Panc1 (cell line): ENCODE data around the gene SLC4A2. TPM values are rescaled to one million over a fixed set of nuclear protein-coding genes. Genes with fewer than 3 reads are reported as not detected.

Experiments used
- ATAC-seq: fragments of 200-7000 bp; cut with Tn5 transposase; 2 replicates; pipeline ENCODE4 v1.9.1; 2020; ENCODE audit warnings: mild to moderate bottlenecking, moderate library complexity
- Bru-seq: library from RNA; stranded (reverse); fragments of 400-500 nt; gene quantifications from one replicate; lab custom pipeline; 2021; lab: Mats Ljungman, UMichigan
- BruChase-seq, 2 experiments: library from RNA; stranded (reverse); fragments of 400-500 nt; gene quantifications; one replicate each; lab custom pipeline; 2021; lab: Mats Ljungman, UMichigan
- BruUV-seq: library from RNA; stranded (reverse); fragments of 400-500 nt; replicated peaks from 2 replicates; lab custom pipeline; 2021; lab: Mats Ljungman, UMichigan
- CTCF ChIA-PET: fragments of 300-600 bp; sonication (Branson Sonifier 250); formaldehyde crosslinking; loops from one replicate; lab custom pipeline; 2022; ENCODE audit warnings: antibody characterized with exemption; lab: Charles Lee
- POLR2A ChIA-PET: fragments of 300-600 bp; sonication (Branson Sonifier 250); formaldehyde crosslinking; loops from one replicate; lab custom pipeline; 2022; ENCODE audit warnings: antibody characterized with exemption; lab: Charles Lee
- DNase-seq: peaks from one replicate; pipeline ENCODE4 v3.0.0-alpha.2; 2010; ENCODE audit warnings: low read depth, low spot score
- H3K27ac ChIP-seq: 2 replicates; pipeline ENCODE4 v1.5.1; 2011; ENCODE audit warnings: mild to moderate bottlenecking, low read length, inconsistent platforms
- H3K27me3 ChIP-seq: fragments of 200-500 bp; sonication (Bioruptor generic); 2 replicates; pipeline ENCODE4 v1.6.0; 2014; ENCODE audit warnings: low read length, inconsistent platforms; ENCODE audit not compliant: control insufficient read depth, insufficient read depth
- H3K36me3 ChIP-seq: fragments of 200-500 bp; sonication (Bioruptor generic); 2 replicates; pipeline ENCODE4 v1.5.1; 2014; ENCODE audit warnings: inconsistent platforms, mild to moderate bottlenecking, low read length, moderate library complexity; ENCODE audit not compliant: control insufficient read depth, insufficient read depth
- H3K4me1 ChIP-seq: 2 replicates; pipeline ENCODE4 v1.5.1; 2011; ENCODE audit warnings: inconsistent platforms, mild to moderate bottlenecking, low read length, moderate library complexity; ENCODE audit not compliant: control insufficient read depth, insufficient read depth
- H3K4me3 ChIP-seq, 2 experiments: 2 replicates each; pipeline ENCODE4 v1.5.1; 2011 to 2012; ENCODE audit warnings: low read depth in 2 of 2, low read length in 2 of 2, mild to moderate bottlenecking in 2 of 2, inconsistent platforms in 1 of 2, moderate library complexity in 1 of 2
- H3K9me3 ChIP-seq: fragments of 200-500 bp; sonication (Bioruptor generic); 2 replicates; pipeline ENCODE4 v1.5.1; 2014; ENCODE audit warnings: low read depth, mild to moderate bottlenecking, inconsistent platforms, low read length, moderate library complexity; ENCODE audit not compliant: control insufficient read depth, insufficient read depth
- POLR2AphosphoS5 ChIP-seq: IDR thresholded peaks from 2 replicates; pipeline ENCODE4 v1.6.1; 2012; ENCODE audit warnings: mild to moderate bottlenecking, low read depth, low read length, moderate library complexity
- SIN3A ChIP-seq: IDR thresholded peaks from 2 replicates; pipeline ENCODE4 v1.6.1; 2012; ENCODE audit warnings: low read depth, mild to moderate bottlenecking, low read length, moderate library complexity, borderline replicate concordance; ENCODE audit not compliant: insufficient read depth
- TCF7L2 ChIP-seq: IDR thresholded peaks from 2 replicates; pipeline ENCODE4 v1.6.1; 2011; ENCODE audit warnings: mild to moderate bottlenecking, low read depth, low read length, inconsistent platforms
- in situ Hi-C: cut with HindIII; loops from 2 replicates; pipeline ENCODE4 v1.10.0; 2016; ENCODE audit warnings: low sequenced_read_pairs, low pct_unique_long_range_greater_than_20kb
- intact Hi-C: fragments of 100-400 bp; cut with micrococcal nuclease; formaldehyde crosslinking; loops from one replicate; pipeline ENCODE4 v1.10.0; 2022; ENCODE audit not compliant: unreplicated experiment
- long read RNA-seq: library from polyadenylated mRNA; unstranded; transcript quantifications from one replicate; pipeline ENCODE4 v2.0.0, GENCODE V29; 2021; ENCODE audit not compliant: unreplicated experiment
- polyA plus RNA-seq: library from polyadenylated mRNA; unstranded; fragments of >200 nt; gene quantifications from one replicate; pipeline ENCODE4 v1.2.1, GENCODE V29; 2012; ENCODE audit warnings: missing spikeins; ENCODE audit not compliant: insufficient read length
- total RNA-seq: library from RNA; stranded (reverse); gene quantifications from one replicate; pipeline ENCODE4 v1.2.1, GENCODE V29; 2021; ENCODE audit not compliant: unreplicated experiment
- TF ChIP-seq, protein P1 (sequence below), 2 experiments: IDR thresholded peaks; 2 replicates each; pipeline ENCODE4 v1.6.1; 2011 to 2012; ENCODE audit warnings: low read depth in 2 of 2, control low read depth in 1 of 2, low read length in 1 of 2, mild to moderate bottlenecking in 1 of 2, moderate library complexity in 1 of 2; ENCODE audit not compliant: insufficient read depth in 1 of 2
- TF ChIP-seq, protein P2 (sequence below): fragments of 450-650 bp; IDR thresholded peaks from 2 replicates; pipeline ENCODE4 v1.5.1; 2017; ENCODE audit warnings: mild to moderate bottlenecking

Gene SLC4A2, protein sequence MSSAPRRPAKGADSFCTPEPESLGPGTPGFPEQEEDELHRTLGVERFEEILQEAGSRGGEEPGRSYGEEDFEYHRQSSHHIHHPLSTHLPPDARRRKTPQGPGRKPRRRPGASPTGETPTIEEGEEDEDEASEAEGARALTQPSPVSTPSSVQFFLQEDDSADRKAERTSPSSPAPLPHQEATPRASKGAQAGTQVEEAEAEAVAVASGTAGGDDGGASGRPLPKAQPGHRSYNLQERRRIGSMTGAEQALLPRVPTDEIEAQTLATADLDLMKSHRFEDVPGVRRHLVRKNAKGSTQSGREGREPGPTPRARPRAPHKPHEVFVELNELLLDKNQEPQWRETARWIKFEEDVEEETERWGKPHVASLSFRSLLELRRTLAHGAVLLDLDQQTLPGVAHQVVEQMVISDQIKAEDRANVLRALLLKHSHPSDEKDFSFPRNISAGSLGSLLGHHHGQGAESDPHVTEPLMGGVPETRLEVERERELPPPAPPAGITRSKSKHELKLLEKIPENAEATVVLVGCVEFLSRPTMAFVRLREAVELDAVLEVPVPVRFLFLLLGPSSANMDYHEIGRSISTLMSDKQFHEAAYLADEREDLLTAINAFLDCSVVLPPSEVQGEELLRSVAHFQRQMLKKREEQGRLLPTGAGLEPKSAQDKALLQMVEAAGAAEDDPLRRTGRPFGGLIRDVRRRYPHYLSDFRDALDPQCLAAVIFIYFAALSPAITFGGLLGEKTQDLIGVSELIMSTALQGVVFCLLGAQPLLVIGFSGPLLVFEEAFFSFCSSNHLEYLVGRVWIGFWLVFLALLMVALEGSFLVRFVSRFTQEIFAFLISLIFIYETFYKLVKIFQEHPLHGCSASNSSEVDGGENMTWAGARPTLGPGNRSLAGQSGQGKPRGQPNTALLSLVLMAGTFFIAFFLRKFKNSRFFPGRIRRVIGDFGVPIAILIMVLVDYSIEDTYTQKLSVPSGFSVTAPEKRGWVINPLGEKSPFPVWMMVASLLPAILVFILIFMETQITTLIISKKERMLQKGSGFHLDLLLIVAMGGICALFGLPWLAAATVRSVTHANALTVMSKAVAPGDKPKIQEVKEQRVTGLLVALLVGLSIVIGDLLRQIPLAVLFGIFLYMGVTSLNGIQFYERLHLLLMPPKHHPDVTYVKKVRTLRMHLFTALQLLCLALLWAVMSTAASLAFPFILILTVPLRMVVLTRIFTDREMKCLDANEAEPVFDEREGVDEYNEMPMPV
- total RNA-seq (580 TPM), Bru-seq, nascent RNA (percentile 81 among the genes with signal in this experiment), BruChase-seq, experiment 1, labeled RNA remaining after a 2-hour chase (percentile 91 among the genes with signal in this experiment), BruChase-seq, experiment 2, labeled RNA remaining after a 6-hour chase (percentile 96 among the genes with signal in this experiment)
- 737 TPM for polyA plus RNA-seq
- long read RNA-seq, full-length matches to known transcripts: 334 of 853 reads
- long read RNA-seq, partial matches to known transcripts: 356 of 853 reads
- long read RNA-seq, other reads (novel, unspliced or antisense): 163 of 853 reads

DNA sequence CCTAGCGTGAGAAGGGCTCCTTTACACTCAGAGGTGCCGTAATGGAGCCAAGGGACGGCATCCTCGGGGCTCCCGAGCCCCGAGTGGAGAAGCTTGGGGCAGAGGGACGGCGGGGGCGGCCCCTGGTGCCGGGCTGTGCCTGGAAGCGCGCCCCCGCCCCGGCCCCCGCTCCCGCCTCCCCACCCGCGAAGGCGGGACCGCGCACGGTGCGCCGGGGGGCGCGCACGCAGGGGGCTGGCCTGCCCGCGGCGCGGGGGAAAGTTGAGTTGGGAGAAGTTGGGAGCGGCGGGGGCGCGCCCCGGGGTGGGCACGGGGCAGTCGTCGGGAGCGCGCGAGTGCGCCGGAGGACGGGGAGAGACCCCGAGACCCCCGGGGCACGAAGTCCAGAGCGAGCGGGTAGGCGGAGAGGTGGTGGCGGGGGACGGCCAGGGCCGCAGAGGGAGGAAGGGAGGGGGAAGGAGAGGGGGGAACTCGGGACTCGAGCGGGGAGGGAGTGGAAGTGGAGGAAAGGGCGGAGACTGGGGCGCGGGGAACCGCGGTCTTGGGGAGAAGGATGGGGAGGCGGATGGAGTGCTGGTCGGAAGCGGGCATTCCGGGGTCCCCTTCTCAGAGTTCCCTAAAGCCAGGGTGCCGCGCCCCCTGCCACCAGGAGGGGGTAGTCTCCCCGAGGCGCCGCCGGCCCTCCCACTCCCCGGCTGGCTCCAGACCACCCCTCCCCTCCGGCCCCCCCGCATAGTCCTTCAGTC lies at the start of gene SLC4A2:
SLC4A2 (plus strand) TSS at position 223 of the 746 bp plus-strand sequence. CDS start 2,399 bp downstream, outside the sequence.
- in situ Hi-C loops (no loop called here), intact Hi-C loops (no loop called here)
- peaks cover 38% of the 10 kb centered on the region for H3K4me1 ChIP-seq
- peak within 1 kb of the TSS; percentile 99 for H3K27ac ChIP-seq
- peak; percentile 28 for ATAC-seq
- no TSS peak for BruUV-seq
- CTCF ChIA-PET: interaction anchor here (0.7 kb wide), 1 partner anchor 23 kb away, joined by 3 read pairs; no protein-coding TSS in a partner anchor
- peak within 1 kb of the TSS; percentile 83 to 94 for H3K4me3 ChIP-seq
- no peak for DNase-seq
- H3K9me3 ChIP-seq: no peaks in the 10 kb centered on the region
- POLR2A ChIA-PET: interaction anchor here (0.7 kb wide), 1 partner anchor 21 kb away, joined by 3 read pairs; no protein-coding TSS in a partner anchor
- TF ChIP-seq, protein P1, sequence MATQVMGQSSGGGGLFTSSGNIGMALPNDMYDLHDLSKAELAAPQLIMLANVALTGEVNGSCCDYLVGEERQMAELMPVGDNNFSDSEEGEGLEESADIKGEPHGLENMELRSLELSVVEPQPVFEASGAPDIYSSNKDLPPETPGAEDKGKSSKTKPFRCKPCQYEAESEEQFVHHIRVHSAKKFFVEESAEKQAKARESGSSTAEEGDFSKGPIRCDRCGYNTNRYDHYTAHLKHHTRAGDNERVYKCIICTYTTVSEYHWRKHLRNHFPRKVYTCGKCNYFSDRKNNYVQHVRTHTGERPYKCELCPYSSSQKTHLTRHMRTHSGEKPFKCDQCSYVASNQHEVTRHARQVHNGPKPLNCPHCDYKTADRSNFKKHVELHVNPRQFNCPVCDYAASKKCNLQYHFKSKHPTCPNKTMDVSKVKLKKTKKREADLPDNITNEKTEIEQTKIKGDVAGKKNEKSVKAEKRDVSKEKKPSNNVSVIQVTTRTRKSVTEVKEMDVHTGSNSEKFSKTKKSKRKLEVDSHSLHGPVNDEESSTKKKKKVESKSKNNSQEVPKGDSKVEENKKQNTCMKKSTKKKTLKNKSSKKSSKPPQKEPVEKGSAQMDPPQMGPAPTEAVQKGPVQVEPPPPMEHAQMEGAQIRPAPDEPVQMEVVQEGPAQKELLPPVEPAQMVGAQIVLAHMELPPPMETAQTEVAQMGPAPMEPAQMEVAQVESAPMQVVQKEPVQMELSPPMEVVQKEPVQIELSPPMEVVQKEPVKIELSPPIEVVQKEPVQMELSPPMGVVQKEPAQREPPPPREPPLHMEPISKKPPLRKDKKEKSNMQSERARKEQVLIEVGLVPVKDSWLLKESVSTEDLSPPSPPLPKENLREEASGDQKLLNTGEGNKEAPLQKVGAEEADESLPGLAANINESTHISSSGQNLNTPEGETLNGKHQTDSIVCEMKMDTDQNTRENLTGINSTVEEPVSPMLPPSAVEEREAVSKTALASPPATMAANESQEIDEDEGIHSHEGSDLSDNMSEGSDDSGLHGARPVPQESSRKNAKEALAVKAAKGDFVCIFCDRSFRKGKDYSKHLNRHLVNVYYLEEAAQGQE (IDR thresholded peaks at IDR 0.05; ENCODE audit: insufficient read depth in 1 of 2, low read depth in 2 of 2, low read length in 1 of 2): no peak
- TF ChIP-seq, protein P2, sequence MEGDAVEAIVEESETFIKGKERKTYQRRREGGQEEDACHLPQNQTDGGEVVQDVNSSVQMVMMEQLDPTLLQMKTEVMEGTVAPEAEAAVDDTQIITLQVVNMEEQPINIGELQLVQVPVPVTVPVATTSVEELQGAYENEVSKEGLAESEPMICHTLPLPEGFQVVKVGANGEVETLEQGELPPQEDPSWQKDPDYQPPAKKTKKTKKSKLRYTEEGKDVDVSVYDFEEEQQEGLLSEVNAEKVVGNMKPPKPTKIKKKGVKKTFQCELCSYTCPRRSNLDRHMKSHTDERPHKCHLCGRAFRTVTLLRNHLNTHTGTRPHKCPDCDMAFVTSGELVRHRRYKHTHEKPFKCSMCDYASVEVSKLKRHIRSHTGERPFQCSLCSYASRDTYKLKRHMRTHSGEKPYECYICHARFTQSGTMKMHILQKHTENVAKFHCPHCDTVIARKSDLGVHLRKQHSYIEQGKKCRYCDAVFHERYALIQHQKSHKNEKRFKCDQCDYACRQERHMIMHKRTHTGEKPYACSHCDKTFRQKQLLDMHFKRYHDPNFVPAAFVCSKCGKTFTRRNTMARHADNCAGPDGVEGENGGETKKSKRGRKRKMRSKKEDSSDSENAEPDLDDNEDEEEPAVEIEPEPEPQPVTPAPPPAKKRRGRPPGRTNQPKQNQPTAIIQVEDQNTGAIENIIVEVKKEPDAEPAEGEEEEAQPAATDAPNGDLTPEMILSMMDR: no peak; the same call in 1 of the 2 replicates
- TF ChIP-seq POLR2AphosphoS5: no peak
- no peak for TF ChIP-seq SIN3A
- no peak for TF ChIP-seq TCF7L2
- H3K36me3 ChIP-seq: peaks cover 2% of the 10 kb centered on the region; the same call in 1 of the 2 replicates
- H3K27me3 ChIP-seq: no peaks in the 10 kb centered on the region
